ENCODE data around the gene COL1A1.

COL1A1 gene

GRCh38 chr17:50170662-50171370, 30.6 kb downstream of the COL1A1 start:
- no peak for DNase-seq

- no peak for DNase-seq
These were observed 31.5 kb downstream of the COL1A1 start for GRCh38 chr17:50169881-50170459.

GRCh38 chr17:50169121-50169764, 32.2 kb downstream of the COL1A1 start:
- DNase-seq, result peak; percentile 58 to 70

GRCh38 chr17:50168319-50168718, 33.1 kb downstream of the COL1A1 start:
- no peak for DNase-seq

GRCh38 chr17:50167371-50167770, 34.1 kb downstream of the COL1A1 start:
- DNase-seq, result no peak

- no peak for DNase-seq
These were observed 34.8 kb downstream of the COL1A1 start for GRCh38 chr17:50166518-50167181.

- DNase-seq, result no peak
These were observed 35.4 kb downstream of the COL1A1 start, which contains the start of gene SGCA for GRCh38 chr17:50165867-50166517. SGCA (plus strand) TSS chr17:50166005; CDS start chr17:50166041, 36 bp downstream.

GRCh38 chr17:50165466-50165865, 36.0 kb downstream of the COL1A1 start:
- no peak for DNase-seq

GRCh38 chr17:50165066-50165465, 36.4 kb downstream of the COL1A1 start:
- no peak for DNase-seq

GRCh38 chr17:50164697-50164988, 36.8 kb downstream of the COL1A1 start:
- DNase-seq, result no peak

GRCh38 chr17:50163843-50164696, 37.4 kb downstream of the COL1A1 start:
- no peak for DNase-seq

- DNase-seq, result no peak
These were observed 38.8 kb downstream of the COL1A1 start for GRCh38 chr17:50162466-50163254.

GRCh38 chr17:50161911-50162288, 39.5 kb downstream of the COL1A1 start:
- no peak for DNase-seq

- peak; percentile 83 to 96 for DNase-seq
These were observed 40.2 kb downstream of the COL1A1 start for GRCh38 chr17:50161023-50161910.

- no peak for DNase-seq
These were observed 43.5 kb downstream of the COL1A1 start for GRCh38 chr17:50157891-50158290.

- no peak for DNase-seq
These were observed 46.2 kb downstream of the COL1A1 start for GRCh38 chr17:50155115-50155819.

- DNase-seq, result no peak
These were observed 46.8 kb downstream of the COL1A1 start for GRCh38 chr17:50154604-50155003.

- no peak for DNase-seq
These were observed 47.5 kb downstream of the COL1A1 start for GRCh38 chr17:50153650-50154575.

- DNase-seq, result no peak
These were observed 48.7 kb downstream of the COL1A1 start for GRCh38 chr17:50152736-50153135.
